ENCODE measurements around the gene CCT8.

The CCT8 gene, protein sequence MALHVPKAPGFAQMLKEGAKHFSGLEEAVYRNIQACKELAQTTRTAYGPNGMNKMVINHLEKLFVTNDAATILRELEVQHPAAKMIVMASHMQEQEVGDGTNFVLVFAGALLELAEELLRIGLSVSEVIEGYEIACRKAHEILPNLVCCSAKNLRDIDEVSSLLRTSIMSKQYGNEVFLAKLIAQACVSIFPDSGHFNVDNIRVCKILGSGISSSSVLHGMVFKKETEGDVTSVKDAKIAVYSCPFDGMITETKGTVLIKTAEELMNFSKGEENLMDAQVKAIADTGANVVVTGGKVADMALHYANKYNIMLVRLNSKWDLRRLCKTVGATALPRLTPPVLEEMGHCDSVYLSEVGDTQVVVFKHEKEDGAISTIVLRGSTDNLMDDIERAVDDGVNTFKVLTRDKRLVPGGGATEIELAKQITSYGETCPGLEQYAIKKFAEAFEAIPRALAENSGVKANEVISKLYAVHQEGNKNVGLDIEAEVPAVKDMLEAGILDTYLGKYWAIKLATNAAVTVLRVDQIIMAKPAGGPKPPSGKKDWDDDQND

DNA sequence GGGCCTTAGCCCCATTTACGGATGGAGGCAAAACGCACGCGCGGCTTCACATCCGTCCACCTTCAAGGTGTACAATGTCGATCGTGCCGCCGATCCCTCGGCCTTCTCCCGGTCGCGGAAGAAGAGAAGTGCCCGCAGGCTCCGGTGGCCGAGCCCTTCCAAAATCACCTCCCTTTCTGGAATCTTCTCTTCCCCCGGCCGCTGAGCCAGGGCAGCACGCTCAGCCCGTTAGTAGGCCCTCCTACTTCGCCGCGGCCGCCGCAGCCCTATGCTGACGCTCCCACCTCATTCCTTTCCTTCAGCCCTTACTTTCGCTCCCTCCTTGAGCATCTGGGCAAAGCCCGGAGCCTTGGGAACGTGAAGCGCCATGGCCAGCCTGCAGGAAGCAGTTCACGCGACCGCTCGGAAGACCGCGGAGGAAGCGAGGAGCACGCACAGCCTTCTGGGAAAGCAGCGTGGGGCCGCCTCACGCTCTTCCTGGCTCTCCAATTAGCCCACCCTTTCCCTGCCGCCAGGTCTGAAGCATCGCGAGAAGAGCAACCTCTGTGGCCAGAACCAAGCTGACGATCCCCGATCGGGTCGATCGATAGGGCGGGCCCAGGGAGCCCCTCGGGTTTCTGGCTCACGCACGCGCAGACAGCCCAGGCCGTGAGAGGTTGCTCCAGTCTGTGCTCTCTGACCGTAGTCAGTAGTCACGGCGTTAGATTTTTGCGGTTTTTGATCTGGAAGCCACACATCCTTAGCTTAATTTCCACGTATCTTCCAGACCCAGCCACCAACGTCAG lies at the start of gene CCT8:
Gene CCT8 (minus strand): TSS at position 427 of the 785 bp plus-strand sequence. CDS start 58 bp downstream, at position 369.
- peak; percentile 98 for DNase-seq (ENCODE audit: low spot score)

DNA sequence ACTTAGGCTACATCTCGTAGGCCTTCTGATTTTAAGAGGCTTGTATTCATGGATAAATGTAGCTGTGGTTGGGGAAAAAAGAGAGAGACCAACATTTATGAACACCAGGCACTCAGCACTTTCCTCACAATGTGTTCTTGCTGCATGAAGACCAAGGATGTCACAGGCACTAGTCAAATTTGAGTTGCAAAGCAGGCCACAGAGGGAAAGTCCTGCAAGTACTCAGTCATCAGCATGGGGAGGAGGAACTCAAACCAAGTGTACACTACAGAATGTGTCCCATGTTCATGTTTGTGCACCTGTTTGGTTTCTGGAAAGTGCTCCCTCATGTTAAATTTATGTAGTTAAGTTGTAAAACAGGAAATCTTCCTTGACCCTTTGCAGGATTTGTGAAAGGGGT lies 48.3 kb upstream of the CCT8 start:
- DNase-seq (ENCODE audit: low spot score), result no peak

DNA sequence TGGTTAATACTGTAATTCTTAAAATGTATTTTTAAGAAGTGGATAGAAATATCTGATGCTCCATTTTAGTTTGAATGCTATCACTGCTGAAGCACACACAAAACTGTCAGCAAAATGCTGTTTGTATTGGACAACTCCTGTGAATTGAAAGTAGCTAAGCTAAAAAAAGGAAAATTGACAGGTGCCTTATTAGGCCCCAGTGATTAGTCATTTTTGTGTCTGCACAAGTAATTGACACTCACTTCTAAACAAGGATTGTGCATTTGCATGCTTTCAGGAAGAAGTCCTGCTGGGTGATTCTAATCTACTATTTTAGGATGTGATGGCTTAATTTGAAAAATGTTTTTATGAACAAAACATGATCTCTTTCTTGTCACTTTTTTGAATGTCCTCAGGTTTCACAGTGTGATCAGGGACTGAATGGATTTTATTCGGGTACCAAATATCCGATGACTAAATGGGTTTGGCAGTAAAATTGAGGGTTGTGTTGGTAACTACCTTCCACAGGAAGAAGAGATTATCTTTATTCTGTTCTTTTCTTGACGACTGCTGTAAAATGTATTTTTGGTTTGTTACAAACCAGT lies 44.0 kb upstream of the CCT8 start:
- DNase-seq (ENCODE audit: low spot score), result no peak

DNA sequence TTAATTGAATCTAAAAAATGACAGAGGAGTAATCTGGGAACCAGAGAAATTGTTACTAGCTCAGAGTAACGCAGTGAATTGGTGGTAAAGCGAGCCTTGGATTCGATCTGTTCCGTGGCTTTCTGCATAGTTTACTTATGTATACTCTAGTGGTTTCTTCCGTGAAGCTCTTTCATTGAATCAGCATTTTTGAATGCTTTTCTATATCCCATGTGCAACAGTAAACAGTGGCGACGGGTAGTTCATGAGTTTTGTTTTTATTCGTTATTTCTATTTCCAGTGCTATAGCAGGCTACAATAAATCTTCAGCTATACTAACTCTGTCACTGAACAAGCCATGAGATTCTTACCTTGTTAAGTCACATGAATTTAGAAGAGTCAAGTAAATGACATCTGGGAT lies 42.5 kb upstream of the CCT8 start:
- no peak for DNase-seq (ENCODE audit: low spot score)

DNA sequence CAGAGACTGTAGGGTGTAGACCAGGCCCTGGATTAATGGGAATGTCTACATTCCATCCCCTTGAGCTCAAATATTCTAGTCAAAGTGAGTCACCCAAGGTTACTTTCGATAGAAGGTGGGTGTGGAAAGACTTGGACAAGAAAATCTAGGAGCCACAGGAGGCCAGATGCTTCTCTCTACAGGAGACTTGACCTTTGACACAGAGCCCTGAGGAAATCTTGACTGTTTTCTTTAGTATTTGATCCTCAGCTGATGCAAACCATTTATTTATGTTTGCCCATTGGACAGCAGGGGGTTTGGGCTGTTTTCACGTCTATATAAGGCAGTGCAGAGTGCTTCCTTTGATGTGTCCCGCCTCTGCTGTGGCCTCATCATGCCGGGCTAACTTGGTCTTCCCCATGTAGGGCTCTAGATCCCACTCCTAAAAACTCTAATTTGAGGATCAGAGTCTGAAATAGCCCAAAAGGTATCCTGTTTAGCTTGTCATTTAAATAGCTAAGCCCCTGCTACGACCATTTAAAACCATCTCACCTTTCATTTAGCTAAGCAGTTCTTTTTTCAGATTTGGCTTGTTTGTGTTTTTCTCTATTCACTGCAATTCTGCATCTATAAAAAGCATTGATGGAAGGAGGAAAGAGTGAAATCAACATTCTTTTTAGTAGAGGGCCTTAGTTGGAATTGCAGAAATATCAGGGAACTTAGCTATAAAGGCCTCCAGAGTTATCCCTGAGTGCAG lies 41.5 kb upstream of the CCT8 start:
- no peak for DNase-seq (ENCODE audit: low spot score)

DNA sequence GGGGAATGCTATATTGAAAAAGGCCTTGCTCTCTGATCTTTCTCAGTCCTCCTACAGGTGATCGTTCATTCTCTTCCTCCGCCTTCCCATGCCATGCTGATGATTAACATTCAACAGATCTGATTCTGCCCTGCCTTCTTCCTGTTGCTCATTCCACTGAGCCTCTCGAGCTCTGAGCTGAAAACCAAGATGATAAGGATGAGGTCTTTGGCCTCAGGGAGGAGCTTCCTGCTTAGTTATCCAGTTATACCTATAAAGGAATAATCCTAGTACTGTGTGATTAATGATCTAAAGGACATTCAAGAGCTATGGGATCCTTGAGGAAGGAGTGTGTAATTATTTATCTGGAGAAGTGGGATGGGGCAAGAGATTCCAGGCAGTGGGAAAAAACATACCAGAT lies 31.8 kb upstream of the CCT8 start:
- DNase-seq (ENCODE audit: low spot score), result no peak

DNA sequence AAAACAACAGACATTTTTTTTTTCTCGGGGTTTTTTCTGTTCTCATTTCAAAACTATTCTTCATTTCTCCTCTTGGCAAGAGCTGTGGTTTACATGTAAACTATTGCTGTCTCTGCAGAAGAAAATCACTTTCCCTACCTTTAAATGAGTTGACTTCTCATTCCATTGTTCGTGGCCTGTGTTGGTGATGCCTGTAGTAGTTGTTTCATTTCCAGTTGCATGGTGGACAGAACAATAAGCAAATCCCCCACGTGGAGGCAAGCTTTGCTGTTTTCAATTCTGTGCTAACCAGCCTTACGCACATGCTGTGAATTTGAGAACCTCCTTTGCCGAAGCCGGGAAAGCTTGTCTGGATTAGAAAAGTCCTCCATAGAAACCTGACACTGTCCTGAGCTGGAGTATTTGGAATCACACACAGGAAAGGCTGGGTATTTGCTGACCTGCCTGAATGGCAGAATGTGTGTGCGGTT lies 30.8 kb upstream of the CCT8 start:
- no peak for DNase-seq (ENCODE audit: low spot score)

DNA sequence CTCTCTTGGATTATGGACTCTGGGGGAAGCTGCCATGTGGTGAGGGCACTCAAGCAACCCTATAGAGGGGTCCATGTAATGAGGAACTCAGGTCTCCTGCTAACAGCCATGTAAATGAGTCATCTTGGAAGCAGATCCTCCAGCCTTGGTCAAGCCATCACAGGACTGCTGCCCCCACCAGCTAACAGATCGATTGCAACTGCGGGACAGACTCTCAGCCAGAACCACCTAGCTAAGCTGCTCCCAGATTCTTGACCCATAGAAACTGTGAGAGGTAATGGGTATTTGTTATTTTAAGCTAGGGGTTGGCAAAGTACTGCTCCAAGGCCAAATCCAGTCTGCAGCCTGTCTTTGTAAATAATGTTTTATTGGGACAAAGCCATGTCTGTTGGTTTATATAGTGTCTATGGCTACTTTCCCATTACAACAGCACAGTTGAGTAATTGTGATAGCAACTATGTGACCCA lies 29.4 kb upstream of the CCT8 start:
- no peak for DNase-seq (ENCODE audit: low spot score)

DNA sequence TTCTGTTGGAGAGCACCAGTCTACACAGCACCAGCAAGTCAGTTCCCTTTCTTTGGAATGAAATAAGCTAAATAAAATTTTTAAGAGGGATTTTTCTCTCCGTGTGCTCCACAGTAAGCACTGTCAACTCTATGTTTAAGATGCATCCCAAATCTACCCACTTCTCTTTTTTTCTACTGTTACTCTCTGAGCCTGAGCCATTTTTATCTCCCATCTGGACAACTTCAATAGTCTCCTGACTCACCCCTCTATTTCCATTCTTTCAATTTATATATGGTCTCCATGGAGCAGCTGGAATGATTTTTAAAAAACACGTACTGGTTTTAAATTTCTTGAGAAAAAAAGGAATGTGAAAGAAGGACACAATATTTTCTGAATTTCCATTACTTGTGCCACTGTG lies 24.7 kb upstream of the CCT8 start:
- no peak for DNase-seq (ENCODE audit: low spot score)

DNA sequence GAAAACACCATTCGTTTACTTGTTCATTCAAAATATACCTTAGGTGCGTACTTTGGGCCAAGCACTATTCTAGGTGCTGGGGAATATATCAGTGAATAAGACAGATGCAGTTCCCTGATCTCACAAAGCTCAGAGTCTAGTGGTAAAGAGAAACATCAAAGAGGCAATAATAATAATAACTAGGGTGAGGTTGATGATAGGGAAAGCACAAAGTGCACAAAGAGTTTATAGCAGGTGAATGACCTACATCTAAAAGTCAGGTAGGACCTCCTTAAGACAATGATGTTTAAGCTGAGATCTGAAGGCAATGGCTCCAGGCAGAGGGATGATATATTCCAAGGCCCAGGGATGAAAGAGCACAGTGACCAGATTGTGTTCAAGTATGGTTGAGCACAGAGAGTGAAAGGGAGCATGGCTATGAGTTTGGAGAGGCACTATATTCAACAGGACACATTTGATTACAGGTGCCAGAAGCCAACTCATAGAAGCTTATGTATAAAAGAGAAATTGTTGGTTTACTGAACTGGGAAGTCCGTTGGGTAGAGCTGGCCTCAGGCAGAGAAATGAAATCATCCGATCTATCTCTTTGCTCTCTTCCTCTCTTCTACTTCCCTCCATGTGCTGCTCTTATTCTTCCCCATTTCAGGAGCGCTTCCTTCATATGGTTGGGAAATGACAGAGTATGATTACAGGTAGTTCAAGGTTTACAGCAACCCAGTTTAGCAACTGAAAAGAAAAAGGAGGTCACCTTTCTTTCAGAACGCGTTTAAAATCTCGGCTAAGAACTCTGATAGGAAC lies 23.0 kb upstream of the CCT8 start:
- no peak for DNase-seq (ENCODE audit: low spot score)

DNA sequence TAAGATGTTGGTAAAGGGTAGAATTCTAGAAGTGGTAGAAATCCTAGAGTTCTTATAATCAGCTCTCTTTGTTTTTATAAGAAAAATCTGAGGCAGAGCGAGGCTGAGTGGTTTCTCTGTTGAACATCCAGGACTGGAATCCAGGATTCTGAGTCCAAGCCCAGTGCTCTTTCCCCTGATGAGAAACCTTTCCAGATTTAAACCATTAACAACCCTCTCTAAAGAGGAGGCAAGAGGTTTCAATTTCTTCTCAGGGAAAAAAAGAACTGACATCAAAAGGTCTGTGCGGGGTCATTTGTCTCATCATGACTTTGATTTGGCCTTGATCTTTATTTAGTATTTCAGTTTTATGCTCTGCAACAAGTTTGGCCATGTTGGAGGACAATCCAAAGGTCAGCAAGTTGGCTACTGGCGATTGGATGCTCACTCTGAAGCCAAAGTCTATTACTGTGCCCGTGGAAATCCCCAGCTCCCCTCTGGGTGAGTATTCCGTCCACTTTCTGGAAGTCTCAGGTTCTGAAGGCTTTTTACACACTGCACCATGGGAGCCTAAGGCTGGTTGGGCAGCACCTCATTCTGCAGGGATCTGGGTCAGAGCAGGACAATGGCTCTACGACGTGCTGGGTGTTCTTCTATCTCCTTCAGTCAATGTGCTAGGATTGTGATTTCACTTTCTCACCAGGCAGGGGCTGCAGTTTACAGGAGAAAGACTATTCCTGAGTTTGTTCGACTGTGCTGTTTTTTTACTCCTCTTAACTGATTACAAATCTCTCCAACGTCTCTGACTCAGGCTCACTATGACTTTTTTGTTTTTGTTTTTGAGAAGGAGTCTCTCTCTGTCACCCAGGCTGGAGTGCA lies 18.9 kb upstream of the CCT8 start:
- DNase-seq (ENCODE audit: low spot score), result no peak

DNA sequence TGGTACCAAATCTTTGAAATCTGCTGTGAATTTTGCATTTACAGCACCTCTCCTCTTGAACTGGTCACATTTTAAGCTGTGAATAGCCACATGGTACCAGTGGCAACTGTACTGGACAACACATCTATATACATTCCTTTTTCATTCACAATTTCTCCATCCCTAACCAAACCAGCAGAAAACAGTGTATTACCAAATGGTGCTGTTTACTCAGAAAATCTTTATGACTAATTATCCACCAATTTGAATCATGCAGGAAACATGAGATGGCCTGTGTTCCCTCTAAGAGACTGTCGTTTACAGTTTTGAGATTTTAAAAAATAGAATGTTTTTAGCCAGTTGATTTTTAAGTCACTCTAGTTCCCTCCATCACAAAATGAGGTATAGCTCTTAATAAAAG lies 17.6 kb upstream of the CCT8 start:
- DNase-seq (ENCODE audit: low spot score), result no peak

DNA sequence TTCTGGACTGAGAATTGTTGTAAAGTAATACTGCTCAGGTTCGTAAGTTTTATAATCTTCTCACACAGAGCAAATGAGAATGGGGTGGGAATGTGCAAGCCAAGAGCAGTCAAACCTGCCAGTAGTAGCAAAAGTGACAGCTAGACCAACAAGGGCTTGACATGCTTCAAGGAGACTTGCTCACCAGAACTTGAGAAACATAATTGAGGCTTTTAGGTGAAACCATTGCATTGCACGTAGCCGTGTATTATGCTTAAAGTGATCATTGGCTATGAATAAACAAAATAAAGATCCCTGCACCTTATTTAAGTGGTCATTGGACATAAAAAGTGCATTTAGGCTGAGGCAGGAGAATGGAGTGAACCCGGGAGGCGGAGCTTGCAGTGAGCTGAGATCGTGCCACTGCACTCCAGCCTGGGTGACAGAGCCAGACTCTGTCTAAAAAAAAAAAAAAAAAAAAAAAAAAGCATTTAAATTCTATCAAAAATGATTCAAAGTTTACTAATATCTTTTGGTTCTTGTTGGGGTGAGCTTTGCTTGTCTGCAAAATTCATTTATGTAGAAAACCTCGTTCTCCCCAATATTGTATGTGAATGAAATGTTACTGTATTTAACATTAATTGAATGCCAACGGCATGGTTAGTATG lies 11.8 kb upstream of the CCT8 start:
- no peak for DNase-seq (ENCODE audit: low spot score)

DNA sequence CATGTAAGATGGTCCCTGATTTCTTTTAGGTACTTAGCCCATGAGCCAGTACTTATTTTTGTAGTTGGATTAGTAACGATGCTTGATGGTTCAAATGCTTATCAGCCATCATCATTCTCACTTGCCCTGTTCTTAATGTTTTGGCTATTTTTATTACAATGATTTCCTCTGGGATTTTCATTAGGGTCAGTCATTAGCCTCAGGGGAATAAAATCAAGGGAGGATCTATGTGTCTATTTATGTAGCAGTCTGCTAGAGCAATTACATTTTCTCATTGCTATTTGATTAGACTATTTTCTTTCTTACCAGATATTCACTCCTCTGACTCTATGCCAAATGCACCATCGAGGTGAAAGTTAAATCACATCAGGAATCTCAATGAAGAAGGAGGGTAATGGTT lies 10.9 kb upstream of the CCT8 start:
- DNase-seq (ENCODE audit: low spot score), result no peak

DNA sequence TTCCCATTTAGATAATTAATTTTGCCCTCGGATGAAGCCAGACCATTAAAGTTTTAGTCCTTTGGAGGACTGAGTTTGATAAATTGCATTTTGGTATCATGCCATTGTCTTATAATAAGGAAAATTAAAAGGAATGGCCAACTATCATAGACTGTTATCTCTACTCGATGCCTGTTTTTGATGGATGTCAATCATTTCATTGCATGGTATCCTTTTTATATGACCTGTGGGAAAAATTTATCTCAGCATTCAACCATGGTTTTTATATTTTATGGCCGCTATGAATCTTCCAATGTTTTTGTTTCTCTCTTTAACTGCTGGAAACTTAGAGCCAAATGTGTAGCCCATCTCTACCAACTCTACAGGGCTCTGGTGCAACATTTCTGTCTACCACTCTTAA lies 9.9 kb upstream of the CCT8 start:
- no peak for DNase-seq (ENCODE audit: low spot score)

DNA sequence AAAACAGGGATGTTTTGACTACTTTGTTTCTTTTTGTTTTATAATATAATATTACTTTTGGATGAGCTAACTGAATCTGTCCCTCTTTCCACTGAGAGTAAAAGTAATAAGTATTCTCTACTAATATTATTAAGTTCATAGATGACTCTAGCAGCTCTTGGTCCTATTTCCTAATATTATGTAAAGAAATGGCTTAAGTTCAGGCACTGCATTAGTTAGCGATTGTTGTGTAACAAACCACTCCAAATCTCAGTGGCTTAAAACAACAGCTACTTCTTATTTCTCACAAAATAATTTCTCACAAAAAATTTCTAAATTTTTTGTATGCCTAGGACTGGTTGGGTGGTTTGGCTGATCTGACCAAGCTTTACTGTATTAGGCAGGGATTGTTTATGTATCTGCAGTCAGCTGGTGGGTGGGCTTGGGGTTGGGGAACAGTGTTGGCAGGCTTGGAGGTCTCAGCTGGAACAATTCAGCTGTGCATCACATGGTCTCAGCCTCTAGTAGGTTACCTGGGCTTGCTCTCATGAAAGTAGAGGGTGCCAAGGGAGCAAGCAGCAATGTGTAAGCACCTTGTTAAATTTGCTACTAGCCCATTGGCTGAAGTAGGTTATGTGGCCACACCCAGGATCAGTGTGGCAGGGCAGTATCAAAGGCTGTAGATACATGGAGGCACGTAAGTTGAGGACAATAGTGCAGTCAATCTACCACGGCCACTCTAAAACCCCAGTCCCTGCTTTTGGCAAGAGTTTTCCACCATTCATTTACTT lies 8.8 kb upstream of the CCT8 start:
- DNase-seq (ENCODE audit: low spot score), result no peak

DNA sequence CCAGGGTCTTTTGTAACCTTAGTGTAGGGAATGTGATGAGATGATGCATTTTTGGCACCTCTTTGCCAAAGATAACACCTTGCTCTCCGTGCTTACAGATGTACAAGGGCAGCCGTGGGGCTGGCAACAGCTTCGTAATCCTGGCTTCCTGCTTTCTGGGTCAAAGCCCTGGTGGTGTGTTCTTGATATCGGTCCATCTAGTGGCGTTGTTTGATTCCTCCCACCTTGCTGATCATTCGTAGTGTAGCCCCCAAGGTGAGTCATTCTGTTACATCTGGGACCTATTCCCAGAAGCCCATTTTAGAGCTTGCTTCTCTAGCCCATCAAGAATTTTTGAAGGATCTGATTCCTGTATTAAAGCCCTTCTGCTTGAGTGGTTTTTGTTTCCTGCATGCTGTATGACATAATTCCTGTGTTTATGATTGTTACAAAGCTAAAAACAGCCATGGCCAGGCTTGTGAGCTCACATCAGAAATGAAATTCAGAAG lies 7.0 kb upstream of the CCT8 start:
- DNase-seq (ENCODE audit: low spot score), result no peak

Measured in ecto neural progenitor cell (in vitro differentiated cells).